GM12875 (cell line): ENCODE results near the gene TLCD3A.

Experiments
- H3K4me3 ChIP-seq: one replicate; pipeline ENCODE4 v1.5.1; 2011; ENCODE audit warnings: low read depth, low read length, control low read depth
- TF ChIP-seq, protein P1 (sequence below): IDR thresholded peaks from 2 replicates; pipeline ENCODE4 v1.5.1; 2011; ENCODE audit warnings: low read depth, mild to moderate bottlenecking, control low read depth, inconsistent platforms, low read length, moderate library complexity, borderline replicate concordance; ENCODE audit not compliant: insufficient read depth

Gene TLCD3A

DNA sequence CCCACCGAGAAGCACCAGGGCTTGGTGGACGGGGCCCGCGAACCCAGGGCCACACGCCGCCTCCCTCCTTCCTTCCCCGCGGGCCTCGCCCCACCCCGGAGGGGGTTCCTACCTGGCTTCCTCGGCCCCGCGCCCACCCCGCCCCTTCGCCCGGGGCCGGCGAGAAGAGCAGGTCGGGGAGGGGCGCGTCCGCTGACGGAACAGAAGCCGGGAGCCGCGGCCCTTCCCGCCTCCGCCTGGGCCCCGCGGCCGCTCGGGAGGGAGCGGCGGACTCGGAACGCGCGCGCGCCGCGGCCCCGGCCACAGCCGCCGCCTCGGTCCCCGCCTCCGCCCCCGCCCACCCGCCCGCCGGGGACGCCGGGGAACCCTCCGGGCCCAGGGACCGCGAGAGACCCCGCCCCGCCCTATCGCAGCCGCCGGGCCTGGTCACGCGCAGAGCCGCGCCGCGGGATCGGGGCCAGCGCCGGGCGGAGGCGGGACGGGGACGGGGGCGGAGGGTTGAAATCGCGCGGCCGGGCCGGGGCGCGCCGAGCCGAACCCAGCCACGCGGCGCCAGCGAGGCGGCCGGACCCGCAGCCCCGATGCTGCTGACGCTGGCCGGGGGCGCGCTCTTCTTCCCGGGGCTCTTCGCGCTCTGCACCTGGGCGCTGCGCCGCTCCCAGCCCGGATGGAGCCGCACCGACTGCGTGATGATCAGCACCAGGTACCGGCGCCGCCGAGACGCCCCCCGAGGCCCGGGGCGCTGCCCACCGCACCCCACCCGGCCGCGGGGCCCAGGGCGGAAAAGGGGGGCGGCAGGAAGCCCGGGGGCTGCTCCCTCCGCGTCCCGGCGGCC lies at the start of gene TLCD3A:
Gene TLCD3A, plus strand, starts transcription at position 530 of the 835 bp plus-strand sequence. Its CDS starts 52 bp downstream, at position 582.
- TF ChIP-seq, protein P1, sequence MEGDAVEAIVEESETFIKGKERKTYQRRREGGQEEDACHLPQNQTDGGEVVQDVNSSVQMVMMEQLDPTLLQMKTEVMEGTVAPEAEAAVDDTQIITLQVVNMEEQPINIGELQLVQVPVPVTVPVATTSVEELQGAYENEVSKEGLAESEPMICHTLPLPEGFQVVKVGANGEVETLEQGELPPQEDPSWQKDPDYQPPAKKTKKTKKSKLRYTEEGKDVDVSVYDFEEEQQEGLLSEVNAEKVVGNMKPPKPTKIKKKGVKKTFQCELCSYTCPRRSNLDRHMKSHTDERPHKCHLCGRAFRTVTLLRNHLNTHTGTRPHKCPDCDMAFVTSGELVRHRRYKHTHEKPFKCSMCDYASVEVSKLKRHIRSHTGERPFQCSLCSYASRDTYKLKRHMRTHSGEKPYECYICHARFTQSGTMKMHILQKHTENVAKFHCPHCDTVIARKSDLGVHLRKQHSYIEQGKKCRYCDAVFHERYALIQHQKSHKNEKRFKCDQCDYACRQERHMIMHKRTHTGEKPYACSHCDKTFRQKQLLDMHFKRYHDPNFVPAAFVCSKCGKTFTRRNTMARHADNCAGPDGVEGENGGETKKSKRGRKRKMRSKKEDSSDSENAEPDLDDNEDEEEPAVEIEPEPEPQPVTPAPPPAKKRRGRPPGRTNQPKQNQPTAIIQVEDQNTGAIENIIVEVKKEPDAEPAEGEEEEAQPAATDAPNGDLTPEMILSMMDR, result no peak
- peak within 1 kb of the TSS; percentile 79 for H3K4me3 ChIP-seq

DNA sequence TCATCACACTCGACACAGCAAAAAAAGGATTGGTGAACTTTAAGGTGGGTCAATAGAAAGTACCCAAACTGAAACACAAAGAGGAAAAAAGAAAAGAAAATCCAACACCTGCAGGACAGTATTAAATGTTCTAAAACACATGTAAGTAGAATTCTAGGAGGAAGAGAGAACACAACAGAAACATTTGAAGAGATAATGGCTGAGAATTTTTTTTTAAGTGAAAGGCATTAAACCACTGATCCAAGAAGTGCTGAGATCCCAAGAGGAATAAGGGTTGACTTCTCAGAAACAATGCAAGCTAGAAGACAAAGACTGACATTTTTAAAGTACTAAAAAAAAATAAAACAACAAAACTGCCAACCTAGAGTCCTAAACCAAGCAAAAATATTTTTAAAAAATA lies 49.4 kb upstream of the TLCD3A start:
- TF ChIP-seq, protein P1, result no peak
- H3K4me3 ChIP-seq, result no peak overlapping the region

DNA sequence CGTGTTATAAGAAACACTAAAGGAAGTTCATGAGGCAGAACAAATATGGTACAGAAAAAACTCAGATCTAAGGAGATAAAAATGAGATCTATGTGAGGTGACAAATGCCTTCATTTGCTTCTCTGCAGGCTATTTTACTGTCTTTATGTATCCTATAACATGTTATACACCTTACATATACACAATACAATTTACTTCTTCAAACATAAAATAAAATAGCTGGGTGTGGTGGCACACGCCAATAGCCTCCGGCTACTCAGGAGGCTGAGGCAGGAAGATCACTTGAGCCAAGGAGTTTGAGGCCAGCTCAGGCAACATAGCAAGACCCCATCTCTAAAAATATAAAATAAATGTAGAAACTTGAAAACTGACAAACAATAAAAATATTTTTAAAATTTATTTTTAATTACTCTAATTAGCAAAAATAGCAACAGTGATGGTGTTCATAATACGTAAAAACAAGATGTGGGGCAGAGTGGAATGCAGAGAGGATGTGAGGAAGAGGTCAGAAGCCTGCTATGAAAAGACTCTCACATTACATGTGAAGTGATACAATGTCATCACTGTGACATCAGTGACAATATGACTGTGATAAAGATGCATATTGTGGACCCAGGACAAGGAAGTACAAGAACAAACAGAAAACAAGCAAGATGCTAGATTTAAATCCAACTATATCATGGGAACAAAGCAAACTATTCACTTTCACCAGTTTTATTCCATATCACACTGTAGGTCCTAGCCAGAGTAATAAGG lies 48.7 kb upstream of the TLCD3A start:
- no peak overlapping the region for H3K4me3 ChIP-seq
- TF ChIP-seq, protein P1, result no peak

DNA sequence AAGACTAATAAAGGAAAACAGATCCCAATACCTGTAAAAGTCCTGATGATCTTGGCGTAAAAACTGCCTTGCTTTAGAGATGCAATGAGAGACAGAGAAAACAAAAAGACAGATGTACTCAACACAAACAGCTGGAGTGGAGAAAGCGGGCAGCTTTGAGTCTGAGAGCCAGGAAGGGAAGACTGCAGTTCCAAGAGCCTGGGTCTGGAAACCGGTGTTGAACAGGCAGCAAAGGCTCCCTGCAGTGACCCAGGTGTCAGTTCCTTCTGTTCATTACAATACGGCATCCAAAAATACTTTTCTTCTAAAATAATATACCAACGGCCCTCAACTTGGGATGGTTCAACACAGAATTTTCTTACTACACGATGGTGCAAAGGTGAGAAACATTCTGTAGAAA lies 47.4 kb upstream of the TLCD3A start:
- TF ChIP-seq, protein P1, result no peak
- H3K4me3 ChIP-seq, result no peak overlapping the region

DNA sequence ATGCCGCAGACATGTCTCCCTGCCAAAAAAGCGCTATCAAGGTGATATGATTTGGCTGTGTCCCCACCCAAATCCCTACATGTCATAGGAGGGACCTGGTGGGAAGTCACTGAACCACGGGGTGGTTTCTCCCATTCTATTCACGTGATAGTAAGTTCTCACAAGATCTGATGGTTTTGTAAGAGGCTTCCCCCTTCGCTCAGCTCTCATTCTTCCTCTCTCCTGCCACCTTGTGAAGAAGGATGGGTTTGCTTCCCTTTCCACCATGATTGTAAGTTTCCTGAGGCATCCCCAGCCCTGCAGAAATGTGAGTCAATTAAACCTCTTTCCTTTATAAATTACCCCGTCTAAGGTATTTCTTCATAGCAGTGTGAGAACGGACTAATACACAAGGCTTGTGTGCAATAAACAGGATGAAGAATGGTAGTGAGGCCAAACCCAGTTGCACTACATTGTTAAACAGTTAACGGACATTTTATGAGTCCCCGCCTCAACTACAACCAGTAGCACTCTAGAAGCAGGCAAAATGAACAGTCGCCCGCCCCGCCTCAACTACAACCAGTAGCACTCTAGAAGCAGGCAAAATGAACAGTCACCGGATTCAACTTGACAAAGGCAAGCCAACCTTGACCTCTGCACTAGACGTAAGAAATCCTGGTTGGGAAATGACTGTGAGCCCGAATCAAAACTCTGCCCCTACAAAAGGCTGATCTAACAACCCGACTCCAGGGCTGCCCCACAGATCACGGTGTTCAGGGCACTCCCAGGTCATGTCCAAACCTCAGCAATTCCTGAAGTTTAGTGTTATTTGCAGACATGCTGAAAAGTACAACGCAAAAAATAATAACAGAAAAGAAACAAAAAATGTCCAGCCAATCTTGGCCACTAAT lies 44.1 kb upstream of the TLCD3A start:
- TF ChIP-seq, protein P1, result peak; percentile 10; the same call in 1 of the 2 replicates
- H3K4me3 ChIP-seq, result no peak overlapping the region

DNA sequence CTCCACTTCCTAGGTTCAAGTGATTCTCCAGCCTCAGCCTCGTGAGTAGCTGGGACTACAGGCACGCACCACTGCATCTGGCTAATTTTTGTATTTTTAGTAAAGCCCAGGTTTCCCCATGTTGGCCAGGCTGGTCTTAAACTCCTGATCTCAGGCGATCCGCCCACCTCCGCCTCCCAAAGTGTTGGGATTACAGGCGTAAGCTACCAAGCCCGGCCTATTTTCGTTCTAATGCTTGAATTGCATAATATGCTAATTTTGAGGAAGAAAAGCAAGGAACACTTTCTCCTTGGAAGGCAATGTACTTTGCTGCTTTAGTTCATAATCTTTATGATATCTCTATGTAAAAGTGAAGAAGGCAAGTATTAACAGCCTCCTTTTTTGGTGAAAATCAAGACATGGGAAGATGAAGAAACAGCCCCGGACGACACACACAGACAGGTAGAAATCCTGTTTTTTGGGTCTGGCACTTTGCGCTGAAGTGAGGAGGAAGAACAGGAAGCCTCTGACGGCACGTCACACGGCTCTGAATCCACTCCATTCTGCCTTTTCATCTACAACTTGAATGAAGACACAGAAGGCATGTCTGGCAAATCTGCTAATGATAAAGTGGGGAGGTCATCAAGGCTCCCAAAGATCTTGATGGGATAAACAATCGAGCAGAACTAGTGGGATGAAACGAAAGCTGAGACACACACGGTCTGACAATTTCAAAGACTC lies 42.7 kb upstream of the TLCD3A start:
- TF ChIP-seq, protein P1, result no peak
- H3K4me3 ChIP-seq, result no peak overlapping the region
